GM18499 (cell line): ENCODE results near the gene CYB5A.

Experiments
- ATAC-seq: cut with Tn5 transposase; IDR thresholded peaks from one replicate; pipeline ENCODE4 v1.9.1; 2021; ENCODE audit warnings: moderate number of reproducible peaks; ENCODE audit not compliant: insufficient read depth, unreplicated experiment

Gene CYB5A

DNA sequence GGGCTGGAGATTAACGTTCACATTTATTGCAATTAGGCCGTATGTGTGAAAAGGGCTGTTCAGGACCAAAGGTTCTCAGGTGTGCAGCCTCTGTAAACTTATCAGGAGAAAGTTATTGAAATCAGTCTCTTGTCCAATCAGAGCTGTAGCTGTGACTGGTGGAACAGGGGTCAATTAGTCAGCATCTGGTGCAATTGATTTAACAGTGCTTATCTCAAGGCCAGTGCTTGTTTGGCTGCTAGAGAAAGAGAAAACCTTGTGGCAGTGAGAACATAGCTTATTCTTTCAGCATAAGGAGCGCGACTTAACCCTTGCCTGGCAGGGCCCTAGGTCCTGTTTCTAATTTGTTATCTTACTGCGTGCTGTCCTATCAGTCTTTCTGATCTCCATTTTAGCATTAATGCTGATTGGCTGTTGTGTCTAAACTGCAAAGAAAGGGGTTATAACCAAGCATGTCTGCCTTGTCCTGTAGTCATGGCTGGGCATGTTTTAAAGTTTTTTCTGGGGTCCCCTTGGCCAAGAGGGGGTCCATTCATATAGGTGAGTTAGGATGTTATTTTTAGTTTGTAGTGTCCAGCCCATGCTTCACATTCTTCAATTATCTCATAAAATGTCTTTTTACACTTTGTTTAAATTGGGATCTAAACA is 66.4 kb downstream of the CYB5A start:
- no peak for ATAC-seq

DNA sequence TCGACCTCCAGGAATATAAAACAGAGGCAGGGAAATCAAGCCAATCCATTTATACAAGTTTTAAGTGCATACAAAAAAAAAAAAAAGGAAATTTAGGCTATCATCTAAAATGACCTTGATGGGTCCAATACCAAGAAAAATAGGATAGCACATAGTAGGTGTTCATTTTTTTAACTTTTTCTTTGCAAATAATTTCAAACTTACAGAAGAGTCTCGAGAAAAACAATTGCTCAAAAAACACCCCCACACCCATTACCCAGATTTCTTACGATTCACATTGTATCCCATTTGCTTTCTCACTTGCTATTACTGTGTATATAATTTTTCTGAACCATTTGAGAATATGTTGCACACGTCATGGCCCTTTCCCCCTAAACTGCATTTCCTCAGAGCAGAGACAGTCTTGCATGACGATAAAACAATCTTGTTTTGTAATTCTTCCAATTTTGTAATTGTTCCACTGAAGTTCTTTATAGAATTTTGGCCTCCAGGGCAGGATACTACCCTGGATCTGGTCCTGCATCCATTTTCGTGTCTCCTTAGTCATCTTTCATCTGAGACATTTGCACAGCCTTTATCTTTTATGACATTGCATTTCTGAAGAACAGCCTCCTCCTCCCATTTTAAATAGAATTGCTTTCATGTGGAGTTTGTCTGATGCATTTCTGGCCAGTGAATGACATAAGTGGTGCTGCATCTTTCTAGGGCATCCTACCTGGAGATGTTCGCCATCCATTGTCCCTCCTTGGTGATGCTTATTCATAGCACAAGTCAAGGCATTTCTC is 68.9 kb downstream of the CYB5A start:
- no peak for ATAC-seq

- ATAC-seq, result no peak
Measured at GRCh38 chr18:74221081-74221480, 70.7 kb downstream of the CYB5A start.

DNA sequence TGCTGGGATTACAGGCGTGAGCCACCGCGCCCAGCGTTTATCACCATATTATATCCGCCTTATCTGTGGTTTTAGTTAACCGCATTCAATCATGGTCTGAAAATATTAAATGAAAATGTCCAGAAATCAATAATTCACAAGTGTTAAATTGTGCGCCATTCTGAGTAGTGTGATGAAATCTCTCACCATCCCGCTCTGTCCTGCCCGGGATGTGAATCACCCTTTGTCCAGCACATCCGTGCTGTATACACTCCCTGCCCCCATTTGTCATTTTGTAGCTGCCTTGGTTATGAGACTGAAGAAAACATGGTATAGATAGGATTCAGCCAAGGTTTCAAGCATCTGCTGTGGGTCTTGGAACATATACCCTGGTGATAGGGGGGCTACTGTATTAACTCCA is 72.7 kb downstream of the CYB5A start:
- ATAC-seq, result no peak

DNA sequence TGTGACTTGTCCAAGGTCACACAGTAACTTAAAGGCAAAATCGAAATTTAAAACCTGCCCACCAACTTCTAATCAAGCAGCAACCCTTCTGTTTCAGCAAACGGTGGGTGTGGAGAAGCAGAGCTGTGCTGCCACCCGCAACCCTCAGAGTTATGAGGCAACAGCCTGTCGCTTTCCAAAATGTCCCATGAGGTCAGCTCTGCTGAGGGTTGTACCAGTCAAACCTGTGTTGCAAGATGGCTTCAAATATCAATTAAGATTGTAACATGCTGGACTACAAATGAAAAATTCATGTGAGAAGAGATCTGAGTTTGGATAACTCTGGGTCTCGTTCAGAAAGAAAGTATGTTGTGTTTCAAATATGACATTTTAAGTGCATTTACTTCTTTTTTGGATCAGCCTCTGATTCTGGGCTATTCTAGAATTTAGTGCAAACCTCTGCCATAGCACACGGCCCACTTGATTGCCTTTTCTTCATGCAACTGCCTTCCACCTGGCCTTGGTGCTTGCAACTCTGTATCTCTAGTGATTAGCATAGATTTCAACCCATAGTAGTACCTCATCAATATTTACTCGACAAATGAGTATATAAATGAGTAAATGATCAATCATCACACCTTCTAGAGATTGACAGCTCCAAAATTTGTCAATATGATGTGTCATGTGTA is 74.2 kb downstream of the CYB5A start:
- no peak for ATAC-seq

GRCh38 chr18:74216661-74217110 is 75.1 kb downstream of the CYB5A start:
- ATAC-seq, result no peak

GRCh38 chr18:74215863-74216262 is 75.9 kb downstream of the CYB5A start:
- ATAC-seq, result no peak

- no peak for ATAC-seq
Measured at GRCh38 chr18:74213429-74213828, 78.3 kb downstream of the CYB5A start.

DNA sequence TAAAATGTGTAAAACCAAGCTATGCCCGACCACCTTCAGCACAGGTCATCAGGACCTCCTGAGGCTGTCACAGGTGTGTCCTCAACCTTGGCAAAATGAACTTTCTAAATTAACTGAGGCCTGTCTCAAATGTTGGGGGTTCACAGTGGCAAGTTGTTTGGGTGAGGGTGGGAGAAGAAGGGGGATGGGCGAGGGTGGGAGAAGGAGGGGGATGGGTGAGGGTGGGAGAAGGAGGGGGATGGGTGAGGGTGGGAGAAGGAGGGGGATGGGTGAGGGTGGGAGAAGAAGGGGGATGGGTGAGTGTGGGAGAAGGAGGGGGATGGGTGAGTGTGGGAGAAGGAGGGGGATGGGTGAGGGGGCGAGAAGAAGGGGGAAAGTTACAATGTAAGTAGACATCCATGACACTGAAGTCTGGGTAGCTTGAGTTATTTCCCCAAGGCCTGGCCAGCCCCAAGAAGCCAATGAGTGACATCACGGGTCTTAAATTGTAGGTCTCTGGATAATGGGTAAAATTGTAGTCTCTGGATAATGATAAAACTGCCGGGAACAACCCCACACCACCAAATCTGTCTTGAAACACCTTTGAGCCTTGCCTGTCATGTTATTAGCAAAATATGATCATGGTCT is 87.1 kb downstream of the CYB5A start:
- ATAC-seq, result no peak

- ATAC-seq, result no peak
Measured at GRCh38 chr18:74203811-74204210, 88.0 kb downstream of the CYB5A start.
